Measurements from ENCODE around the gene KNDC1.

The KNDC1 gene

GRCh38 chr10:133176546-133176945 is 16.5 kb downstream of the KNDC1 start:
- H3K56ac ChIP-seq (ENCODE audit: low read length), result no peak overlapping the region
- H3K27me3 ChIP-seq (ENCODE audit: insufficient read depth, low read length, poor library complexity), result no peaks in the 10 kb centered on the region
- H3K79me1 ChIP-seq (ENCODE audit: low read length), result no peaks in the 10 kb centered on the region
- H2BK120ac ChIP-seq (ENCODE audit: low read depth, low read length), result no peak overlapping the region
- H3K4me2 ChIP-seq (ENCODE audit: low read length), result no peak overlapping the region
- H3K27ac ChIP-seq (ENCODE audit: low read depth, low read length), result no peak overlapping the region
- H3K4me1 ChIP-seq (ENCODE audit: control insufficient read depth, low read depth, low read length), result no peaks in the 10 kb centered on the region
- no peak overlapping the region for H3K4me3 ChIP-seq (ENCODE audit: low read length)
- no peak for DNase-seq
- no peak overlapping the region for H3K4ac ChIP-seq (ENCODE audit: low read depth, low read length)
- no peak overlapping the region for H4K5ac ChIP-seq (ENCODE audit: low read length)
- no peak overlapping the region for H2AK5ac ChIP-seq (ENCODE audit: low read length)
- no peak overlapping the region for H3K9ac ChIP-seq (ENCODE audit: low read length)
- no peak overlapping the region for H3K18ac ChIP-seq (ENCODE audit: low read length)
- no peaks in the 10 kb centered on the region for H3K36me3 ChIP-seq (ENCODE audit: control insufficient read depth, insufficient read depth, low read length)
- H3K79me2 ChIP-seq (ENCODE audit: control insufficient read depth, insufficient read depth, low read length), result no peaks in the 10 kb centered on the region
- H2BK5ac ChIP-seq (ENCODE audit: low read length), result no peak overlapping the region
- no peak overlapping the region for H2BK15ac ChIP-seq (replicated peaks; ENCODE audit: low read depth)
- H3K23ac ChIP-seq (ENCODE audit: low read length), result no peak overlapping the region
- H4K8ac ChIP-seq (ENCODE audit: low read depth, low read length), result no peak overlapping the region
- WGBS (ENCODE audit: extremely low coverage, insufficient coverage, low lambda C conversion rate), result no CpG with 5 or more reads among the region's 4 CpGs

GRCh38 chr10:133177380-133178157 is 17.6 kb downstream of the KNDC1 start:
- no peak overlapping the region for H3K4me3 ChIP-seq (ENCODE audit: low read length)
- H2BK15ac ChIP-seq (replicated peaks; ENCODE audit: low read depth), result no peak overlapping the region
- H4K5ac ChIP-seq (ENCODE audit: low read length), result no peak overlapping the region
- no peak overlapping the region for H3K56ac ChIP-seq (ENCODE audit: low read length)
- no peak overlapping the region for H2BK5ac ChIP-seq (ENCODE audit: low read length)
- H2AK5ac ChIP-seq (ENCODE audit: low read length), result no peak overlapping the region
- WGBS (ENCODE audit: extremely low coverage, insufficient coverage, low lambda C conversion rate), result no CpG with 5 or more reads among the region's 12 CpGs
- no peak overlapping the region for H4K8ac ChIP-seq (ENCODE audit: low read depth, low read length)
- no peaks in the 10 kb centered on the region for H3K4me1 ChIP-seq (ENCODE audit: control insufficient read depth, low read depth, low read length)
- no peak overlapping the region for H3K23ac ChIP-seq (ENCODE audit: low read length)
- no peaks in the 10 kb centered on the region for H3K27me3 ChIP-seq (ENCODE audit: insufficient read depth, low read length, poor library complexity)
- no peak overlapping the region for H3K27ac ChIP-seq (ENCODE audit: low read depth, low read length)
- no peaks in the 10 kb centered on the region for H3K79me2 ChIP-seq (ENCODE audit: control insufficient read depth, insufficient read depth, low read length)
- no peak for DNase-seq
- no peak overlapping the region for H3K4ac ChIP-seq (ENCODE audit: low read depth, low read length)
- H2BK120ac ChIP-seq (ENCODE audit: low read depth, low read length), result no peak overlapping the region
- no peaks in the 10 kb centered on the region for H3K36me3 ChIP-seq (ENCODE audit: control insufficient read depth, insufficient read depth, low read length)
- no peaks in the 10 kb centered on the region for H3K79me1 ChIP-seq (ENCODE audit: low read length)
- no peak overlapping the region for H3K4me2 ChIP-seq (ENCODE audit: low read length)
- no peak overlapping the region for H3K9ac ChIP-seq (ENCODE audit: low read length)
- no peak overlapping the region for H3K18ac ChIP-seq (ENCODE audit: low read length)

- H2BK5ac ChIP-seq (ENCODE audit: low read length), result no peak overlapping the region
- H4K8ac ChIP-seq (ENCODE audit: low read depth, low read length), result no peak overlapping the region
- H3K4ac ChIP-seq (ENCODE audit: low read depth, low read length), result no peak overlapping the region
- no peak overlapping the region for H2BK15ac ChIP-seq (replicated peaks; ENCODE audit: low read depth)
- H3K56ac ChIP-seq (ENCODE audit: low read length), result no peak overlapping the region
- no peak overlapping the region for H3K27ac ChIP-seq (ENCODE audit: low read depth, low read length)
- H3K36me3 ChIP-seq (ENCODE audit: control insufficient read depth, insufficient read depth, low read length), result no peaks in the 10 kb centered on the region
- DNase-seq, result no peak
- H3K4me3 ChIP-seq (ENCODE audit: low read length), result no peak overlapping the region
- no peak overlapping the region for H2BK120ac ChIP-seq (ENCODE audit: low read depth, low read length)
- H3K23ac ChIP-seq (ENCODE audit: low read length), result no peak overlapping the region
- H3K18ac ChIP-seq (ENCODE audit: low read length), result no peak overlapping the region
- H2AK5ac ChIP-seq (ENCODE audit: low read length), result no peak overlapping the region
- no peaks in the 10 kb centered on the region for H3K4me1 ChIP-seq (ENCODE audit: control insufficient read depth, low read depth, low read length)
- no peak overlapping the region for H3K9ac ChIP-seq (ENCODE audit: low read length)
- no peak overlapping the region for H3K4me2 ChIP-seq (ENCODE audit: low read length)
- H4K5ac ChIP-seq (ENCODE audit: low read length), result no peak overlapping the region
- no peaks in the 10 kb centered on the region for H3K79me2 ChIP-seq (ENCODE audit: control insufficient read depth, insufficient read depth, low read length)
- no CpG with 5 or more reads among the region's 29 CpGs for WGBS (ENCODE audit: extremely low coverage, insufficient coverage, low lambda C conversion rate)
- no peaks in the 10 kb centered on the region for H3K79me1 ChIP-seq (ENCODE audit: low read length)
- H3K27me3 ChIP-seq (ENCODE audit: insufficient read depth, low read length, poor library complexity), result no peaks in the 10 kb centered on the region
Observed at GRCh38 chr10:133178357-133179127, 18.5 kb downstream of the KNDC1 start.

- Histone ChIP-seq H3K18ac (ENCODE audit: low read length) (no peak overlapping the region), H3K27me3 (ENCODE audit: insufficient read depth, low read length, poor library complexity) (no peaks in the 10 kb centered on the region), H2BK15ac (replicated peaks; ENCODE audit: low read depth) (no peak overlapping the region), H3K56ac (ENCODE audit: low read length) (no peak overlapping the region), H3K36me3 (ENCODE audit: control insufficient read depth, insufficient read depth, low read length) (no peaks in the 10 kb centered on the region), H3K79me1 (ENCODE audit: low read length) (no peaks in the 10 kb centered on the region), H2AK5ac (ENCODE audit: low read length) (no peak overlapping the region), H2BK5ac (ENCODE audit: low read length) (no peak overlapping the region), H2BK120ac (ENCODE audit: low read depth, low read length) (no peak overlapping the region), H4K8ac (ENCODE audit: low read depth, low read length) (no peak overlapping the region), H4K5ac (ENCODE audit: low read length) (no peak overlapping the region), H3K79me2 (ENCODE audit: control insufficient read depth, insufficient read depth, low read length) (no peaks in the 10 kb centered on the region), H3K4ac (ENCODE audit: low read depth, low read length) (no peak overlapping the region), H3K23ac (ENCODE audit: low read length) (no peak overlapping the region), H3K9ac (ENCODE audit: low read length) (no peak overlapping the region), H3K4me1 (ENCODE audit: control insufficient read depth, low read depth, low read length) (no peaks in the 10 kb centered on the region), H3K4me2 (ENCODE audit: low read length) (no peak overlapping the region), H3K27ac (ENCODE audit: low read depth, low read length) (no peak overlapping the region), H3K4me3 (ENCODE audit: low read length) (no peak overlapping the region)
- no CpG with 5 or more reads among the region's 11 CpGs for WGBS (ENCODE audit: extremely low coverage, insufficient coverage, low lambda C conversion rate)
- DNase-seq, result no peak
Observed at GRCh38 chr10:133179128-133179520, 19.1 kb downstream of the KNDC1 start.

- no peak overlapping the region for H3K18ac ChIP-seq (ENCODE audit: low read length)
- H3K4me3 ChIP-seq (ENCODE audit: low read length), result no peak overlapping the region
- H3K27me3 ChIP-seq (ENCODE audit: insufficient read depth, low read length, poor library complexity), result no peaks in the 10 kb centered on the region
- no peak overlapping the region for H3K4me2 ChIP-seq (ENCODE audit: low read length)
- no peak overlapping the region for H3K27ac ChIP-seq (ENCODE audit: low read depth, low read length)
- no peak overlapping the region for H2BK5ac ChIP-seq (ENCODE audit: low read length)
- H2BK120ac ChIP-seq (ENCODE audit: low read depth, low read length), result no peak overlapping the region
- H3K4ac ChIP-seq (ENCODE audit: low read depth, low read length), result no peak overlapping the region
- WGBS (ENCODE audit: extremely low coverage, insufficient coverage, low lambda C conversion rate), result no CpG with 5 or more reads among the region's 26 CpGs
- no peak for DNase-seq
- no peak overlapping the region for H2AK5ac ChIP-seq (ENCODE audit: low read length)
- H4K5ac ChIP-seq (ENCODE audit: low read length), result no peak overlapping the region
- H3K23ac ChIP-seq (ENCODE audit: low read length), result no peak overlapping the region
- no peaks in the 10 kb centered on the region for H3K79me1 ChIP-seq (ENCODE audit: low read length)
- H4K8ac ChIP-seq (ENCODE audit: low read depth, low read length), result no peak overlapping the region
- no peaks in the 10 kb centered on the region for H3K36me3 ChIP-seq (ENCODE audit: control insufficient read depth, insufficient read depth, low read length)
- H3K56ac ChIP-seq (ENCODE audit: low read length), result no peak overlapping the region
- H3K79me2 ChIP-seq (ENCODE audit: control insufficient read depth, insufficient read depth, low read length), result no peaks in the 10 kb centered on the region
- H3K9ac ChIP-seq (ENCODE audit: low read length), result no peak overlapping the region
- H2BK15ac ChIP-seq (replicated peaks; ENCODE audit: low read depth), result no peak overlapping the region
- H3K4me1 ChIP-seq (ENCODE audit: control insufficient read depth, low read depth, low read length), result no peaks in the 10 kb centered on the region
Observed at GRCh38 chr10:133179651-133180050, 19.6 kb downstream of the KNDC1 start.
